ENCODE results near the gene ARFGAP3. TPM values are rescaled to one million over a fixed set of nuclear protein-coding genes. Genes with fewer than 3 reads are reported as not detected.

The ARFGAP3 gene
- total RNA-seq, 2 experiments from 2014 or later = 27.1 to 27.2 TPM

DNA sequence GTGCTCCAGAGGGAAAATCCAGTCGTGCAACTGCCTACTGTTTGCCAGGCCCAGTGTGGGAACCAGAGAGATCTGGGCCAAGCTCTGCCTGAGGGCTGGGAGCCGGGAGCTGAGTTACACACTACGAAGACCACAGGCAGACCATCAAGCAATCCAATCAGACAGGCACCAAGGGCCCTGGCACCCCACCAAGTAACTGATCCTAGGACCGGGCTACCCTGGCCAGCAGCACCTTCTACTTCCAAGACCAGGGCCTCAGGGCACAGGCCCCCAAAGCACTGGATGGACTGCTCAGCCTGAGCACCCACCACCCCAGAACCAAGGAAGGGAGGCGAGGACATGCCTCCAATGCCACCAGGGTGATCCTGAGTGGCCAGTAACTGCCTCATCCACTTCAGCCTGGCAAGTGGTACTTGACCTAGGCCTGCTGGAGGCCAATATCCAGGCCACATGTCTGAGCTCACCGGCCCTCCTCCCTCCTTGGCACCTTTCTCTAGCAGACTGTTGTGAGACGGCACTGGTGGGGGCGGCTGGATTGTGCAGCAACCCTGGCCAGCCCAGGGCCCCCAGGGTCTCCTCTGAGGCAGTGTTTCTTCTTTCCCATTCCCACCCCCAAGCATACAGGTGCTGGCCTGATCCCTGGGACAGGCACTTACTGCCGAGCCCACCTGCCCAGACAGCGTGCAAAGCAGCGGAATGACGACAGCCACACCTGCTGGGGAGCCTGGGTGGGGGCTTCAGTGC, 20.7 kb upstream of the ARFGAP3 start:
- no peaks in the 10 kb centered on the region for H3K9me3 Mint-ChIP-seq
- no peaks in the 10 kb centered on the region for H3K4me1 Mint-ChIP-seq (ENCODE audit: low read depth)
- ChIA-PET CTCF (interaction anchor here (0.6 to 3.4 kb wide), 2 partner anchors 11 to 213 kb away, joined by 3 to 11 read pairs; no protein-coding TSS in a partner anchor), POLR2A (no interaction called here)
- H3K27me3 Mint-ChIP-seq = no peaks in the 10 kb centered on the region
- DNase-seq = no peak
- peaks cover 8% of the 10 kb centered on the region for H3K36me3 Mint-ChIP-seq (ENCODE audit: low read depth)
- intact Hi-C loops (cut with micrococcal nuclease) = no loop called here
- ATAC-seq = no peak
- H3K27ac Mint-ChIP-seq = no peak overlapping the region
- H3K4me3 Mint-ChIP-seq = no peak overlapping the region
- TF ChIP-seq, protein P1, sequence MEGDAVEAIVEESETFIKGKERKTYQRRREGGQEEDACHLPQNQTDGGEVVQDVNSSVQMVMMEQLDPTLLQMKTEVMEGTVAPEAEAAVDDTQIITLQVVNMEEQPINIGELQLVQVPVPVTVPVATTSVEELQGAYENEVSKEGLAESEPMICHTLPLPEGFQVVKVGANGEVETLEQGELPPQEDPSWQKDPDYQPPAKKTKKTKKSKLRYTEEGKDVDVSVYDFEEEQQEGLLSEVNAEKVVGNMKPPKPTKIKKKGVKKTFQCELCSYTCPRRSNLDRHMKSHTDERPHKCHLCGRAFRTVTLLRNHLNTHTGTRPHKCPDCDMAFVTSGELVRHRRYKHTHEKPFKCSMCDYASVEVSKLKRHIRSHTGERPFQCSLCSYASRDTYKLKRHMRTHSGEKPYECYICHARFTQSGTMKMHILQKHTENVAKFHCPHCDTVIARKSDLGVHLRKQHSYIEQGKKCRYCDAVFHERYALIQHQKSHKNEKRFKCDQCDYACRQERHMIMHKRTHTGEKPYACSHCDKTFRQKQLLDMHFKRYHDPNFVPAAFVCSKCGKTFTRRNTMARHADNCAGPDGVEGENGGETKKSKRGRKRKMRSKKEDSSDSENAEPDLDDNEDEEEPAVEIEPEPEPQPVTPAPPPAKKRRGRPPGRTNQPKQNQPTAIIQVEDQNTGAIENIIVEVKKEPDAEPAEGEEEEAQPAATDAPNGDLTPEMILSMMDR (IDR thresholded peaks at IDR 0.05) = no peak

DNA sequence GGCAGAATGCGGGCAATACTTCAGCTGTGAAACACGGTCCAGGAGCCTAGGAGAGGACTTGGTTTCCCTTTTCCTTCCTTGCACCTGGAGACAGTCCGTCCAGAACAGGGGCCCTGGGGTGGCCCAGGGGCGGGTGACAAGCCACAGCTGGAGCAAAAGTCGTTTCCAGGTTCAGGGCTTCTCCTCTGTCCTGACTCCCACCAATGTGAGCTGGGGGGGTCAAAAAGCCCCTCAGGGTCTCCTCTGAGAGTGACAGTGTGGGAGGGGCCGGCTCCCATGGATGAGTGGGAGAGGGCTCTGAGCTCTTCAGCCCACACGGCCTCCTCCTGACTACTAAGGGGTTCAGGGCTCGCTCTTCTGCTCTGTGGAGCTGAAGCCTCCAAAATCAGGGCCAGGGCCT, 20.1 kb upstream of the ARFGAP3 start:
- H3K27ac Mint-ChIP-seq = no peak overlapping the region
- no peaks in the 10 kb centered on the region for H3K9me3 Mint-ChIP-seq
- peaks cover 8% of the 10 kb centered on the region for H3K36me3 Mint-ChIP-seq (ENCODE audit: low read depth)
- intact Hi-C loops (cut with micrococcal nuclease) = no loop called here
- ATAC-seq (no peak), DNase-seq (no peak)
- CTCF ChIA-PET = interaction anchor here (3.4 kb wide), 1 partner anchor 10 kb away, joined by 11 read pairs; no protein-coding TSS in a partner anchor
- no peaks in the 10 kb centered on the region for H3K4me1 Mint-ChIP-seq (ENCODE audit: low read depth)
- no peaks in the 10 kb centered on the region for H3K27me3 Mint-ChIP-seq
- no peak overlapping the region for H3K4me3 Mint-ChIP-seq
- POLR2A ChIA-PET = interaction anchor here (1.0 kb wide), 1 partner anchor 9 kb away, joined by 3 read pairs; no protein-coding TSS in a partner anchor
- TF ChIP-seq, protein P1 (IDR thresholded peaks at IDR 0.05) = no peak

DNA sequence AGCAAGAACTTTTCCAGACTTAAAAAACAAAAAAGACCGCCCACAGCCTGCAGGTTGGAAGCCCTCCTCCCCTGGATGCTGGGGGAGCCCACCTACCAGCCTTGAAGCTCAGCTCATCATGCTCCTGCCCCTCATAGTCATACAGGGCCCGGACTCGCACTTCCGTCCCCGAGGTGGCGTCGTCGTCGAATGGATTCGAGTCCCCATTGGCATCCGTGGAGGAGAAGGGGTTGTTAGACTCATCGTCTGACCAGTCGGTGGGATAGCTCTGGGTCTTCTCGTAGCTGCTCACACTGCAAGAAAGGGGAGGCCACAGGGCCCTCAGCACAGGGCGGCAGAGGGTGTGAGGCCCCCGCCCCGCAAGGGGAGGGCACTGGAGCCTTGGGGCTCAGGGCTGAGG, 19.0 kb upstream of the ARFGAP3 start:
- DNase-seq (no peak), ATAC-seq (no peak)
- ChIA-PET CTCF (interaction anchor here (3.4 kb wide), 1 partner anchor 9 kb away, joined by 11 read pairs; no protein-coding TSS in a partner anchor), POLR2A (no interaction called here)
- H3K9me3 Mint-ChIP-seq = no peaks in the 10 kb centered on the region
- H3K4me3 Mint-ChIP-seq = no peak overlapping the region
- H3K27ac Mint-ChIP-seq = no peak overlapping the region
- intact Hi-C loops (cut with micrococcal nuclease) = no loop called here
- TF ChIP-seq, protein P1 (IDR thresholded peaks at IDR 0.05) = no peak
- peaks cover 8% of the 10 kb centered on the region for H3K36me3 Mint-ChIP-seq (ENCODE audit: low read depth)
- no peaks in the 10 kb centered on the region for H3K27me3 Mint-ChIP-seq
- H3K4me1 Mint-ChIP-seq (ENCODE audit: low read depth) = no peaks in the 10 kb centered on the region

DNA sequence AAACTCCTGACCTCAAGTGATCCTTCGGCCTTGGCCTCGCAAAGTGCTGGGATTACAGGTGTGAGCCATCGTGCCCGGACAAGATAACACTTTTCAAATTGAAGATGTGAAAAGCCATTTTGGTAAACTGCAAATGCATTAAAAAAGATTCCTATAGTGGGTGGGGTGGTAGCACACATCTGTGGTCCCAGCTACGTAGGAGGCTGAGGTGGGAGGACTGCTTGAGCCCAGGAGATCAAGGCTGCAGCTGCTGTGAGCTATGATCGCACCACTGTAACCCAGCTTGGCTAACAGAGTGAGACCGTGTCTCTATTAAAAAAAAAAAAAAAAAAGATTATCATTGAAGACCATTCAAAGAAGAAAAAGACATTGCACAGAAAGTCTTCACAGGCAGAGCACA, 16.9 kb upstream of the ARFGAP3 start:
- no peaks in the 10 kb centered on the region for H3K4me1 Mint-ChIP-seq (ENCODE audit: low read depth)
- TF ChIP-seq, protein P1 (IDR thresholded peaks at IDR 0.05) = no peak
- peaks cover 8% of the 10 kb centered on the region for H3K36me3 Mint-ChIP-seq (ENCODE audit: low read depth)
- H3K4me3 Mint-ChIP-seq = no peak overlapping the region
- no peaks in the 10 kb centered on the region for H3K9me3 Mint-ChIP-seq
- DNase-seq (no peak), ATAC-seq (no peak)
- H3K27me3 Mint-ChIP-seq = no peaks in the 10 kb centered on the region
- POLR2A ChIA-PET = no interaction called here
- intact Hi-C loops (cut with micrococcal nuclease) = no loop called here
- H3K27ac Mint-ChIP-seq = no peak overlapping the region
- CTCF ChIA-PET = no interaction called here

DNA sequence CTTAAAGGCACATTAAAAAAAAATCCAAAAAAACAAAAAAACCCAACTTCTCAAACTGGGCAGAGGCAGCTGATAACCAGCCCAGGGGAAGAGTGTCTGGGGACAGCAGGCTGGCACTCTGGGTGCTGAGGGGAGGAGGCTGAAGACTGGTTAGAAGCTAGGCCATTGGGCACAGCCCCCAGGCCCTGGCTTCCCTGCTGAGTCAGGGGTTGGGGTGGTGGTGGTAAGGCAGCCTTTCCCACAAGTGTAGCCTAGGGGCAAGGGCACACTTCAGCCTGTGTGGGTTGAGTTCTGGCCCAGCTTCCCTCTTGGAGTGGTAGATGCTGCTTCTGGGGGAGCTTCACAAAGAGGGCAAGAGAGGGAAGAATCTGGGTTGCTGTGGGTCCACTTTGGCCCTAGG, 16.3 kb upstream of the ARFGAP3 start:
- Mint-ChIP-seq H3K36me3 (ENCODE audit: low read depth) (peaks cover 8% of the 10 kb centered on the region), H3K9me3 (no peaks in the 10 kb centered on the region), H3K4me3 (no peak overlapping the region)

More for the DNA sequence above, 16.3 kb upstream of the ARFGAP3 start:
- DNase-seq (no peak), ATAC-seq (no peak)
- intact Hi-C loops (cut with micrococcal nuclease) = no loop called here
- Mint-ChIP-seq H3K4me1 (ENCODE audit: low read depth) (no peaks in the 10 kb centered on the region), H3K27me3 (no peaks in the 10 kb centered on the region), H3K27ac (no peak overlapping the region)
- TF ChIP-seq, protein P1 (IDR thresholded peaks at IDR 0.05) = no peak
- ChIA-PET CTCF (no interaction called here), POLR2A (no interaction called here)
